ENCODE results near the gene SLC37A3. TPM values are rescaled to one million over a fixed set of nuclear protein-coding genes. Genes with fewer than 3 reads are reported as not detected.
A peak's percentile ranks its signal among the peaks of the same experiment; 100 is the strongest.

The SLC37A3 gene
- total and polyA plus RNA-seq, 3 donors from 2014 or later: 23.8 to 67.3 (median 44.7) TPM

GRCh38 chr7:140389445-140389844 lies 8.9 kb downstream of the SLC37A3 start:
- Histone ChIP-seq H3K27me3 (no peaks in the 10 kb centered on the region), H3K27ac (no peak overlapping the region), H3K9me3 (no peaks in the 10 kb centered on the region), H3K4me3 (no peak overlapping the region), H3K36me3 (ENCODE audit: low read depth, missing control alignments) (no peaks in the 10 kb centered on the region), H3K4me1 (peaks cover 8% of the 10 kb centered on the region)
- intact Hi-C loops (cut with DNase I; ENCODE audit: low total_unique reads): no loop called here
- DNase-seq: peak; percentile 2
- TF ChIP-seq CTCF (IDR thresholded peaks at IDR 0.05) (no peak), POLR2A (IDR thresholded peaks at IDR 0.05) (no peak)
- WGBS, 2 donors: 87 to 92% methylated on average over 10 of the region's 10 CpGs

- Histone ChIP-seq H3K4me1 (no peaks in the 10 kb centered on the region), H3K27ac (no peak overlapping the region), H3K36me3 (ENCODE audit: low read depth, missing control alignments) (no peaks in the 10 kb centered on the region), H3K9me3 (no peaks in the 10 kb centered on the region), H3K4me3 (no peak overlapping the region), H3K27me3 (no peaks in the 10 kb centered on the region)
- TF ChIP-seq CTCF (IDR thresholded peaks at IDR 0.05): no peak
- TF ChIP-seq POLR2A (IDR thresholded peaks at IDR 0.05): no peak
- no peak for DNase-seq
- intact Hi-C loops (cut with DNase I; ENCODE audit: low total_unique reads): no loop called here
- 46 to 74% methylated on average over 1 of the region's 1 CpG for WGBS, 2 donors
These were observed 13.3 kb downstream of the SLC37A3 start for GRCh38 chr7:140384894-140385545.

- no peaks in the 10 kb centered on the region for H3K27me3 ChIP-seq
- no peak overlapping the region for H3K4me3 ChIP-seq
- H3K9me3 ChIP-seq: no peaks in the 10 kb centered on the region
- H3K27ac ChIP-seq: no peak overlapping the region
- WGBS, 2 donors: 95 to 96% methylated on average over 6 of the region's 6 CpGs
- TF ChIP-seq POLR2A (IDR thresholded peaks at IDR 0.05) (no peak), CTCF (IDR thresholded peaks at IDR 0.05) (no peak)
- H3K4me1 ChIP-seq: no peaks in the 10 kb centered on the region
- no peaks in the 10 kb centered on the region for H3K36me3 ChIP-seq (ENCODE audit: low read depth, missing control alignments)
- intact Hi-C loops (cut with DNase I; ENCODE audit: low total_unique reads): no loop called here
- no peak for DNase-seq
These were observed 14.2 kb downstream of the SLC37A3 start for GRCh38 chr7:140383954-140384713.

GRCh38 chr7:140375892-140376730 lies 22.2 kb downstream of the SLC37A3 start:
- DNase-seq: no peak
- no peaks in the 10 kb centered on the region for H3K9me3 ChIP-seq
- WGBS, 2 donors: 81 to 86% methylated on average over 8 of the region's 8 CpGs
- no peak overlapping the region for H3K4me3 ChIP-seq
- H3K4me1 ChIP-seq: no peaks in the 10 kb centered on the region
- intact Hi-C loops (cut with DNase I; ENCODE audit: low total_unique reads): no loop called here
- TF ChIP-seq POLR2A (IDR thresholded peaks at IDR 0.05) (no peak), CTCF (IDR thresholded peaks at IDR 0.05) (no peak)
- no peak overlapping the region for H3K27ac ChIP-seq
- no peaks in the 10 kb centered on the region for H3K27me3 ChIP-seq
- H3K36me3 ChIP-seq (ENCODE audit: low read depth, missing control alignments): no peaks in the 10 kb centered on the region
